Activated CD8-positive, alpha-beta T cell treated with anti-CD3 and anti-CD28 coated beads, Interleukin-2, amount 10 ng/mL, durations not matched to agents 7 days and 5 days (primary cell): ENCODE data around the gene TDP2. TPM values are rescaled to one million over a fixed set of nuclear protein-coding genes. Genes with fewer than 3 reads are reported as not detected.
A peak's percentile ranks its signal among the peaks of the same experiment; 100 is the strongest.
"Not testable (repeated sequence)": the region's sequence is repeated elsewhere in the genome, so short reads cannot be mapped to it uniquely, and the experiment has no call there.

Experiments
- ATAC-seq: fragments of 150-1000 bp; cut with Tn5 transposase; one replicate; pipeline ENCODE4 v1.10.0; 2021; ENCODE audit warnings: moderate library complexity
- CTCF ChIA-PET: fragments of 350-600 bp; sonication (Branson Sonifier 250); formaldehyde crosslinking; loops from one replicate; lab custom pipeline; 2021; ENCODE audit warnings: antibody characterized with exemption; lab: Charles Lee
- POLR2A ChIA-PET: fragments of 350-600 bp; sonication (Branson Sonifier 250); formaldehyde crosslinking; loops from one replicate; lab custom pipeline; 2021; ENCODE audit warnings: antibody characterized with exemption; lab: Charles Lee
- DNase-seq: peaks from one replicate; pipeline ENCODE4 v3.0.0-alpha.2; 2020
- H3K27ac Mint-ChIP-seq: one replicate; pipeline ENCODE4 v1.8.0; 2021; ENCODE audit warnings: mild to moderate bottlenecking, mixed read lengths
- H3K27me3 Mint-ChIP-seq: one replicate; pipeline ENCODE4 v1.8.0; 2021; ENCODE audit warnings: low read depth, mixed read lengths
- H3K36me3 Mint-ChIP-seq: one replicate; pipeline ENCODE4 v1.8.0; 2021; ENCODE audit warnings: low read depth, mixed read lengths
- H3K4me1 Mint-ChIP-seq: one replicate; pipeline ENCODE4 v1.8.0; 2021; ENCODE audit warnings: low read depth, mixed read lengths
- H3K4me3 Mint-ChIP-seq: one replicate; pipeline ENCODE4 v1.8.0; 2021; ENCODE audit warnings: mild to moderate bottlenecking, mixed read lengths
- H3K9me3 Mint-ChIP-seq: one replicate; pipeline ENCODE4 v1.8.0; 2022; ENCODE audit warnings: mixed read lengths; ENCODE audit not compliant: insufficient read depth
- total RNA-seq, 2 experiments: library from RNA; stranded (reverse); gene quantifications; one replicate each; pipeline ENCODE4 v1.2.3, GENCODE V29; 2021

The TDP2 gene
- total RNA-seq, 2 experiments from 2014 or later: 43.0 to 44.0 TPM

GRCh38 chr6:24673625-24674024 lies 6.9 kb upstream of the TDP2 start:
- Mint-ChIP-seq H3K4me1 (peaks cover 6% of the 10 kb centered on the region), H3K4me3 (no peak overlapping the region), H3K27me3 (no peaks in the 10 kb centered on the region), H3K27ac (no peak overlapping the region), H3K9me3 (peaks cover 38% of the 10 kb centered on the region), H3K36me3 (peaks cover 31% of the 10 kb centered on the region)
- DNase-seq (no peak), ATAC-seq (no peak)
- CTCF ChIA-PET: no interaction called here
- POLR2A ChIA-PET: interaction anchor here (0.7 kb wide), 1 partner anchor 27 kb away, joined by 3 read pairs; no protein-coding TSS in a partner anchor

GRCh38 chr6:24672620-24673182 lies 6.0 kb upstream of the TDP2 start:
- POLR2A ChIA-PET: no interaction called here
- Mint-ChIP-seq H3K36me3 (peaks cover 31% of the 10 kb centered on the region), H3K27ac (no peak overlapping the region), H3K27me3 (no peaks in the 10 kb centered on the region), H3K9me3 (peaks cover 38% of the 10 kb centered on the region), H3K4me3 (no peak overlapping the region), H3K4me1 (peaks cover 14% of the 10 kb centered on the region)
- ATAC-seq: no peak
- no peak for DNase-seq
- CTCF ChIA-PET: interaction anchor here (0.8 kb wide), 1 partner anchor 91 kb away, joined by 3 read pairs; no protein-coding TSS in a partner anchor

- H3K27me3 Mint-ChIP-seq, DNase-seq, H3K27ac Mint-ChIP-seq, ATAC-seq, POLR2A ChIA-PET, H3K4me3 Mint-ChIP-seq: not testable (repeated sequence)
- Mint-ChIP-seq H3K9me3 (peaks cover 38% of the 10 kb centered on the region), H3K36me3 (peaks cover 43% of the 10 kb centered on the region), H3K4me1 (peaks cover 25% of the 10 kb centered on the region)
- CTCF ChIA-PET: interaction anchor here (0.7 kb wide), 1 partner anchor 58 kb away, joined by 3 read pairs; no protein-coding TSS in a partner anchor
Measured at GRCh38 chr6:24671077-24671476, 4.4 kb upstream of the TDP2 start.

- H3K27ac Mint-ChIP-seq, H3K4me3 Mint-ChIP-seq, POLR2A ChIA-PET, DNase-seq, ATAC-seq, H3K27me3 Mint-ChIP-seq: not testable (repeated sequence)
- H3K9me3 Mint-ChIP-seq: peaks cover 38% of the 10 kb centered on the region
- H3K4me1 Mint-ChIP-seq: peaks cover 29% of the 10 kb centered on the region
- H3K36me3 Mint-ChIP-seq: peaks cover 45% of the 10 kb centered on the region
- CTCF ChIA-PET: interaction anchor here (0.7 kb wide), 1 partner anchor 58 kb away, joined by 3 read pairs; no protein-coding TSS in a partner anchor
Measured at GRCh38 chr6:24670492-24670891, 3.8 kb upstream of the TDP2 start.

- Mint-ChIP-seq H3K4me3 (peak overlapping the region; percentile 42), H3K27me3 (no peaks in the 10 kb centered on the region), H3K36me3 (peaks cover 47% of the 10 kb centered on the region), H3K4me1 (peaks cover 42% of the 10 kb centered on the region), H3K27ac (no peak overlapping the region), H3K9me3 (peaks cover 37% of the 10 kb centered on the region)
- ChIA-PET CTCF (interaction anchor here (1.7 kb wide), 1 partner anchor 88 kb away, joined by 4 read pairs; no protein-coding TSS in a partner anchor), POLR2A (interaction anchor here (0.6 kb wide), 1 partner anchor 29 kb away, joined by 5 read pairs; no protein-coding TSS in a partner anchor)
- DNase-seq: no peak
- ATAC-seq: no peak
Measured at GRCh38 chr6:24668997-24669361, 2.3 kb upstream of the TDP2 start.

- H3K4me3 Mint-ChIP-seq: peak overlapping the region; percentile 98
- H3K27me3 Mint-ChIP-seq, ATAC-seq, DNase-seq: not testable (repeated sequence)
- peak overlapping the region; percentile 100 for H3K27ac Mint-ChIP-seq
- peaks cover 45% of the 10 kb centered on the region for H3K4me1 Mint-ChIP-seq
- POLR2A ChIA-PET: interaction anchor here (0.6 kb wide), 1 partner anchor 30 kb away, joined by 5 read pairs; no protein-coding TSS in a partner anchor
- CTCF ChIA-PET: interaction anchor here (0.6 to 1.7 kb wide), 2 partner anchors 84 to 87 kb away, joined by 3 to 4 read pairs; no protein-coding TSS in a partner anchor
- peaks cover 35% of the 10 kb centered on the region for H3K9me3 Mint-ChIP-seq
- peaks cover 51% of the 10 kb centered on the region for H3K36me3 Mint-ChIP-seq
Measured at GRCh38 chr6:24668066-24668996, 1.6 kb upstream of the TDP2 start.

GRCh38 chr6:24667378-24667803 lies 692 bp upstream of the TDP2 start:
- Mint-ChIP-seq H3K4me1 (peaks cover 45% of the 10 kb centered on the region), H3K4me3 (peak overlapping the region; percentile 98), H3K9me3 (peaks cover 28% of the 10 kb centered on the region), H3K27ac (peak overlapping the region; percentile 100), H3K27me3 (no peaks in the 10 kb centered on the region), H3K36me3 (peaks cover 56% of the 10 kb centered on the region)
- ChIA-PET POLR2A (interaction anchor here (1.0 to 2.9 kb wide), 7 partner anchors 22 to 87 kb away, joined by 3 to 17 read pairs (median 5); partner anchors contain the start of genes C6orf62 and KIAA0319), CTCF (interaction anchor here (0.8 to 3.2 kb wide), 11 partner anchors 9 to 267 kb away, joined by 3 to 25 read pairs (median 5); partner anchors contain the start of genes ALDH5A1, C6orf62 and KIAA0319)
- DNase-seq: no peak
- ATAC-seq: no peak

- Mint-ChIP-seq H3K4me3 (peak overlapping the region; percentile 98), H3K27me3 (no peaks in the 10 kb centered on the region), H3K9me3 (peaks cover 20% of the 10 kb centered on the region), H3K27ac (peak overlapping the region; percentile 100), H3K4me1 (peaks cover 45% of the 10 kb centered on the region), H3K36me3 (peaks cover 63% of the 10 kb centered on the region)
- ATAC-seq (peak; percentile 63), DNase-seq (peak; percentile 64)
- POLR2A ChIA-PET: interaction anchor here (0.6 to 2.9 kb wide), 10 partner anchors 11 to 470 kb away, joined by 3 to 17 read pairs (median 4); partner anchors contain the start of genes C6orf62 and KIAA0319
- CTCF ChIA-PET: interaction anchor here (0.9 to 3.2 kb wide), 17 partner anchors 8 to 473 kb away, joined by 3 to 25 read pairs (median 4); partner anchors contain the start of genes C6orf62 and KIAA0319
Measured at GRCh38 chr6:24666097-24666640, 530 bp downstream of the TDP2 start.

- CTCF ChIA-PET: interaction anchor here (1.3 to 3.2 kb wide), 4 partner anchors 9 to 169 kb away, joined by 3 to 25 read pairs (median 10); no protein-coding TSS in a partner anchor
Measured at GRCh38 chr6:24664046-24664987, 2.4 kb downstream of the TDP2 start.

GRCh38 chr6:24663189-24663588 lies 3.5 kb downstream of the TDP2 start:
- H3K36me3 Mint-ChIP-seq: peaks cover 59% of the 10 kb centered on the region
- no peaks in the 10 kb centered on the region for H3K27me3 Mint-ChIP-seq
- no peak overlapping the region for H3K4me3 Mint-ChIP-seq
- ChIA-PET POLR2A (no interaction called here), CTCF (no interaction called here)
- H3K4me1 Mint-ChIP-seq: peaks cover 34% of the 10 kb centered on the region
- ATAC-seq (no peak), DNase-seq (no peak)
- H3K27ac Mint-ChIP-seq: no peak overlapping the region
- no peaks in the 10 kb centered on the region for H3K9me3 Mint-ChIP-seq

More at GRCh38 chr6:24664046-24664987, 2.4 kb downstream of the TDP2 start:
- DNase-seq (no peak), ATAC-seq (no peak)
- Mint-ChIP-seq H3K27me3 (no peaks in the 10 kb centered on the region), H3K36me3 (peaks cover 59% of the 10 kb centered on the region), H3K9me3 (peaks cover 5% of the 10 kb centered on the region), H3K4me3 (peak overlapping the region; percentile 98), H3K4me1 (peaks cover 45% of the 10 kb centered on the region), H3K27ac (no peak overlapping the region)
- POLR2A ChIA-PET: interaction anchor here (2.9 kb wide), 1 partner anchor 55 kb away, joined by 17 read pairs; the partner anchor contains the start of gene C6orf62
